Astrocyte (in vitro differentiated cells and primary cell): ENCODE data around the gene CYTH4.

Source experiments
- CTCF ChIP-seq: IDR thresholded peaks from 2 replicates; pipeline ENCODE4 v1.5.1; 2011; ENCODE audit warnings: low read depth, mild to moderate bottlenecking, inconsistent platforms, low read length, moderate library complexity; ENCODE audit not compliant: insufficient read depth
- EZH2 ChIP-seq: IDR thresholded peaks from 2 replicates; pipeline ENCODE4 v1.6.1; 2012; ENCODE audit warnings: mild to moderate bottlenecking, low read length, inconsistent platforms; ENCODE audit not compliant: insufficient read depth

GRCh38 chr22:37281646-37282384, 493 bp upstream of the CYTH4 start:
- no peak for TF ChIP-seq CTCF
- no peak for TF ChIP-seq EZH2
